ENCODE measurements around the gene HDAC4.

Gene HDAC4

DNA sequence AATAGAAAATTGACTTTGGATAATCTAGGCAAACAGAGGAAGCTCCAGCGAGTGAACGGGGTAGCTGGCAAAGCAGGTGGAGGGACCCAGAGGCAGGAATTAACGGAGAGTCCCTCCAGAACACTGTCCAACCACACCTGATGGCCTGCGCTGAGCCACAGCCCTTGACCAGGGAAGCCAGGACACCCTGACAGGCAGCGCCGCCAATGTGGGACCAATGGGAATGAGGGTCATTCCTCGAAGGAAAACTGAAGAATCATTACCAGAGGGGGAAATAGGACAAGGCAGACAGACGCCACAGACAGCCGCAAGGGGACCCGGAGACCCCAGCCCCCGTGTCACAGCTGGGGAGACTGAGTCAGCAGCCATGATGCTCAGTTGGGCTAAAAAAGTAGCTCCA is 40.8 kb downstream of the HDAC4 start:
- DNase-seq, result no peak
- in situ Hi-C loops (cut with MboI; ENCODE audit: low pct_unique_long_range_greater_than_20kb, low sequenced_read_pairs), result no loop called here

DNA sequence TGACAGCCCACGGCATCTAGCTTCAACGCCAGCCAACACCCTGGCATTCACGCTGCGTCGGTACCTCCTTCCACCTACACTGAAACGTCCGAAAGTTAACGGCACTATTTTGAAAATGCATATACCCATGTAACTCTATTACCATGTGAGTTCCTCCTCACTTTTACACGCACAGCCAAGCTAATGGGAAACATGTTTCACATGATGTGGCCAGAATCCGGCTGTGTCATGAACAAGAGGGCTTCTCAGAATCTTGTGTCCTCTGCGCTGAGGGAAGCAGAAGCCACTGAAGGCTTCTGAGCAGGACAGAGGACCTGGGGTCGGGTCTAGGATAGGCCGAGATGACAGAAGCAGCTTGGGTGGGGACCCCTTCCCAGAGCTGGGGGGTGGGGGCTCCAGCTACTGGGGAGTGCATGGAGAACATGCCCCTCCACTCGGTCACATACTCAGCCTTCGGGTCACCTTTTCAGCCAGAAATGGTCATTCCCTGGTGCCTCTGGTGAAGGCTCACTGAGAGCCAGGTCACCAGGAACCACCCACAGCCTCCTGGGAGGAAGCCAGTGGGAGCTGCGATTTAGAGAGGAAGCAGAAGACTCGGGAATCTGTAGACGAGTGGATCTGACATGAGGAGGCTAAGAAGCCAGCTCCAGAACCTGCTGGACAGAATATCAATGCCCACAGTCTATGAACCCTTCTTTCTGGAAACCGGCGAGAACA is 41.5 kb downstream of the HDAC4 start:
- in situ Hi-C loops (cut with MboI; ENCODE audit: low pct_unique_long_range_greater_than_20kb, low sequenced_read_pairs), result no loop called here
- no peak for DNase-seq

DNA sequence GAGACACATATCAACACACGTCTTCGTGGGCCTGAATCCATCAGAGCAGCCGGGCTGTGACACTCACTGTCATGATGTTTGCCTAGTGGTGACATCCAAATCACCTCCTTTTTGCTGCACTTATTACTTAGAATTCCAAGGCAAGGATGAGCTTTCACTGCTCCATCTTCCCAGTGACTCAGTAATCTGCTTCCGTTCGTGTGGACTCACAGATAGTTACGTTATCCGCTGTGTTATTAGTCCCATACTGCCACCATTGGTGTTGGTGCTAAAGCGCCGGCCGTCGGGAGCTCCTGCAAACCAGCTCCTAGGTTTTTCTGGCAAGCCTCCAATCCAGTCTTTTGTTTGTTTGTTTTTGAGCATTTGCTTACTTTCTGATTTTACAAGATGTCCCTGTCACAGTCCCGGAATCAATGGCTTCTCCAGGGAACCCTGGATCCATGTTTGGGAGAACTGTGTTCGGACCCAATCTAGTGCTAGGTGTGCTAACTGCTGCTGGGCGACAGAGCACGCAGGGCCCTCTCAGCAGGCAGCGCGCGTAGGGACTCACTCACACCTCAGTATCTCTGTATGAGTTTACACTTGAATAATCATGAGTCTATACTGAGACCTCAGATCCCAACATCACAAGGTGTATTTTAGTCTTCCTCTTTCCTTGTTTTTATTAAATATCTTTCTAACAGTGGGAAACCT is 42.6 kb downstream of the HDAC4 start:
- DNase-seq, result no peak
- in situ Hi-C loops (cut with MboI; ENCODE audit: low pct_unique_long_range_greater_than_20kb, low sequenced_read_pairs), result no loop called here

DNA sequence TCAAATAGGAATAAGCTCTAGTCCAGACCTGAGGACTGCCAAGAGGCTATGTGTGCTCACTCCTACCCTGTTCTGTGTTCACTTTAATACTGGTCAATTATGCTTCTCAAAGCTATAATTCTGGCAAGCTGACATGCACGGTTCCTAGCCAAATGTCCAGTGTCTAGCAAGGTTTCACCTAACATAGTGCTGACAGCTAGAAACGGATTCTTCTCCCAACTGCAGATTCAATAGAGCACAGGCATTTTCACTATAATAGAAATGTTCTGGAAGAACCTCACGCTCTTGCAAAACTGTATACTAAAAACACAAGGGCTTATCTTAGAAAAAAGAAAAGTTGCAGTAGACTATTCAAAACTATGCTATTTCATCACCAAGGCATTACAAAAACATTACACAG is 45.1 kb downstream of the HDAC4 start:
- DNase-seq, result no peak
- in situ Hi-C loops (cut with MboI; ENCODE audit: low pct_unique_long_range_greater_than_20kb, low sequenced_read_pairs), result no loop called here

DNA sequence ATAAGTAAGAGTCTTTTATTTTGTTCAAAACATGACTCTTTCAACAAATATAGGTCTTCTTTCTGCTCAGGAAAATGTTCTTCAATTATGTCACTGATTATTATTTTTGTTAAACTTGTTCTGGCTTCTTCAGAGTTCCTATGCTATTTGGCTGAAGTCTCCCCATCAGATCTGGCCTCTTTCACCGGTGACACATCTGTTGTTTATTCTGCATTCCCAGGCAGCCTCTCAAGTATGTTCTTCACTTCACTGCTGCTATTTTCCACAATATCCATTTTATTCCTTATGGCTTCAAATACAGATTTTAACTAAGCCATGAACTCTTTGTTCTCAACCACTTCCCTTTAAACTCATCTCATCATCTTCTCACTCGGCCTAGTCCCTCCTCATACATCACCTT is 45.7 kb downstream of the HDAC4 start:
- in situ Hi-C loops (cut with MboI; ENCODE audit: low pct_unique_long_range_greater_than_20kb, low sequenced_read_pairs), result no loop called here
- no peak for DNase-seq

DNA sequence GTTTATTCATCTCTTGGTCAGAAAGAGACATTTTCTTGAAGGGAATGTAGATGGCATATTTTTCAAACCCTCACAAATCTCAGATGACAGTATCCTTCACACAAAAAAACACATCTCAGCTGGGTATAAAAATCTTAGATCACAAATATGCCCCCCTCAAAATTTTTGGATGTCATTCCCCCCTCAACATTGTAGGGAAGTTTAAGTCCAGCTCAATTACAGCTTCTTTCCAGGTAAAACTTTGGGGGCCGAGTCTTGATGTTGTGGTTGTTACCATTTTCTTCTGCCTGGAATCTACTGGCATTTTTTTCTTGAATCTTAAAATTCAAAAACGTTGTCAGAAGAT is 46.1 kb downstream of the HDAC4 start:
- no peak for DNase-seq
- in situ Hi-C loops (cut with MboI; ENCODE audit: low pct_unique_long_range_greater_than_20kb, low sequenced_read_pairs), result no loop called here

DNA sequence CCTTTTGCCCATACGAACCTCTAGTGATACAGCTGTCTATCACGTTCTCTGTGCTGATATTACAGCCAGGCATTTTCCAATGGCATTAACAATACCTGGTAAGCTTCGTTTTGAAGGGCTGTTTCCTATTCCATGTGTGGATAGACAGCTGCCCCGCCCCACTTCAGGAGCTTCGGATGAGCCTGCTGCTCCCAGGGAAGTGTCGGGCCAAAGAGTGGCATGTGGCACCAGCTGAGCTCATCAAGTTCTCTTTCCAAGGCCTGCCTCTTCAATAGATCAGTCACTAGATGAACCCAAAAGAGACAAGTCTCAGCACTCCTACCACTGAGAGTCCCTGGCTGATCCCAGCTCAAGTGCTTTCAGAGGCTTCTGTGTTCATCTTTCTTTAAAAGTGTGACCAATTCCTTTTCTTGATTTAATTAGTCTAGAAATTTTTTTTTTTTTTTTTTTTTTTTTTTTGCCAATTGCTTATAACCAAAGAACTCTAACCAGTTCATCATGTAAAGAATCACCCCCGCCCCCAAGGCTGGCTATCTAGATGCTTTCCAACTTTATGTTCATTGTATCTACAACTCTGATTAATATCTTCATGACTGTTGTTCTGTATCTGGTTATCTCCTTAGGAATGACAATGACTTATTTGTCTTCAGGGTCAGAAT is 46.6 kb downstream of the HDAC4 start:
- DNase-seq, result no peak
- in situ Hi-C loops (cut with MboI; ENCODE audit: low pct_unique_long_range_greater_than_20kb, low sequenced_read_pairs), result no loop called here

DNA sequence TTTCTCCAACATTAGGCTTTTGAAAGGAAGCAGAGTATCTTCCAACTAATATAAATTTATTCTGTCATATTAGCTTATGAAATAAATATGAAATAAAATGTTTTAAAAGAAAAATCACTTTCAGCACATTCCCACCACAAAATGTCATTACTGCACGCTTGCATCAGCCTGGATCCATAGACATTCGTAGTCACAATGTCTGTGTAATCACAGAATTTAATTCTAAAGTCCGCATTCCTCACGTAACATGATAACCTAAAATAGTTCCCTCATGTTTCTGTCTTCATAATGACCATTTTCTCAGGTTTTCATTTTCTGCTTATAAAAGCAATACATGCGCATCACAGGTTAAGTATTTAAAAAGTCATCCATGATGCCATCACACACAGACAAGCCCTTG is 47.1 kb downstream of the HDAC4 start:
- in situ Hi-C loops (cut with MboI; ENCODE audit: low pct_unique_long_range_greater_than_20kb, low sequenced_read_pairs), result no loop called here

DNA sequence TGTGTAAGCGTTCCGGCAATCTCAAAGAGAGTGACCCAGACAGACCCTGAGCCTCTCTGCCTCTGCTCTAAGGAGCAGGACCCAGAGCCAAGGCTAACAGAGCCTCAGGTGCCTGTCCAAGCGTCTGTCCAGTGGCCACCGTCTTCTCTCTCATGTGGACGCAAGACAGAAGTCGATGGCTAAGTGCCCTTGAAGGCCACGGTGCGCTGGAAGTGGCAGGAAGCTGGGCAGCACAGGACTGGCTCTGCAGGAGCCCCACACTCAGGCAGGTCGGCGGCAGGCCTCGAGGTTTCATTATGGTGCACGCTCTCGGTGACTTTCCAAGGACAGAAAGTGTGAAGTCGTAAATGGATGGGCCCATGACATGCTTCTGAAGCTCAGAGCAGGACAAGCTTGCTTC is 49.1 kb downstream of the HDAC4 start:
- DNase-seq, result no peak
- in situ Hi-C loops (cut with MboI; ENCODE audit: low pct_unique_long_range_greater_than_20kb, low sequenced_read_pairs), result no loop called here

More for the DNA sequence above, 47.1 kb downstream of the HDAC4 start:
- DNase-seq, result no peak

DNA sequence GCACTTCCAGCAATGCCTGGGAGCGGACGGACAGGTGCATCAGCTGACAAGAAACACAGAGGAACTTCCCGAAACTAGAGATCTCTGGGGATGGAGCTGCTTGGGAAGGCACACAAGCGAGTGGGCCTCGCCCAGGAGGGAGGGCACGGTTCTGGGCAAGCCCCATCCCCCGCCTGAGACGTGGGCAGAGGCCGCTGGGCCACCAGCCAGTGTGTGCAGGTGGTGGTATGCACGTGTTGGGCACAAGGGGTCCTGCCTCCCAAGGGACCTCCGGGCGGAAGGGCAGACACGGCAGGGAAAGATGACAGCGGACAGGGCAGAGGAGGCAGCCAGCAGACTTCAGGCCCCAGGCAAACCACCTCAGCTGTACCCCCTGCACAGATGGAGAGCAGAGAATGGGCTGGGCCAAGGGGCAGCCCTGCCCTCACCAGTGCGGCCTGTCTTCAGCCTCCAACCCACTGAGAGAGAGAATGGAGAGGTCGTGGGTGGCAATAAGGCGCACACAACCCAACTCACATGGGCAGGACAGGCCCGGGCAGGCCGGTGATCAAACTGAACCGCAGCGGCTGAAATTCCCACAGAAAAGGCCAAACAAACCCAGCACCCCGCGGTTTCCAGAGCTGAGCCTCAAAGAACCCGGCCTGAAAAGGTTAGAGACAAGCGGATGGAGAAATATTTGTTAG is 51.2 kb downstream of the HDAC4 start:
- DNase-seq, result no peak
- in situ Hi-C loops (cut with MboI; ENCODE audit: low pct_unique_long_range_greater_than_20kb, low sequenced_read_pairs), result no loop called here

DNA sequence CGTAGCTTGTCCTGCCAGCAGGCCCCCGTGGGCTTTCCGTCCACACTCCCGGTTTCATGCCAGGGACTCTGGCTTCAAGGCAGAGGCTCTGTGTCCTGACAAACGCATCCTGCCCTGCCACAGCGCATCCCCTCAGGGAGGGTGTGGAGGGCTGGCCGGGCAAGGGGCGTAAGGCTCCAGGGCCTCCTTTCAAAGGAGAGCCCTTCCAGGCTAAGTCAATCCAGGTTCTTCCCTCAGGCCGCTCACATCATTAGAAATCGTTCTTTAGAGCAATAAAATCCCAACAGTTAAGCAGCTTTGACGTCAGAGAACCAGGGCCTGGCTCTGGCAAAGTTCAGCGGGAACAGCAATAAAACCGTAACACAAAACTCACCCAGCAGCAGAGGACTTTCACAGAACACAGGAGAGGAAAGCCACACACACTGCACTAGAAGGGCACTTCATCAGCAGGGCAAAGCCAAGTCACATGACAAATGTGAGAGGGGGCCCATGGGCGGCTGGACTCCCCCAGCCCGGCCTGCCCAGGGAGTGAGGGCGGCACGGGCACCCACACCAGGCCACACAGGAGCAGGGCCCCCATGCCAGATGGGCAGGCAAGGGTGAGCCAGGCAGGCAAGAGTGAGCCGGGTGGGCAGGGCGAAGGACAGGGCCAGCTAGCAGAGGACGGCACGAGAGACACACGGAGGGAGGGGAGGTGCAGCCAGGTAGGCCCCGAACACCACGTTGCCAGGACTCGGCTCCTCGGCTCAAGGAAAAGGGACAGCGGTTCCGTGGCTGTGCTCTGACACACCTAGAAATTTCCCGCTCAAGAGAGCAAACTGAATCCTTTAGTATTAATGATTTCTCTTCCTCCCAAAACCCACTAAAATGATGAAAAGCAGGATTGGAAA is 52.0 kb downstream of the HDAC4 start:
- in situ Hi-C loops (cut with MboI; ENCODE audit: low pct_unique_long_range_greater_than_20kb, low sequenced_read_pairs), result no loop called here
- DNase-seq, result no peak

DNA sequence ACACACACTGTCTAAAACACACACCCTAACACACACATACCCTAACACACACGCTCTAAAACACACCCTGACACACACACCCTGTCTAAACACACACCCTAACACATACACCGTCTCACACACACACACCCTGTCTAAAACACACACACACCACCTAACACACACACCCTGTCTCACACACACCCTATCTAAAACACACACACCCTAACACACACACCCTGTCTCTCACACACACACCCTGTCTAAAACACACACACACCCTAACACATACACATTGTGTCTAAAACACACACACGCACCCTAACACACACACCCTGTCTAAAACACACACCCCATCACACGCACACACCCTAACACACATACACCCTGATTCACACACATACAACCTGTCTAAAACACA is 54.1 kb downstream of the HDAC4 start:
- DNase-seq, result no peak
- in situ Hi-C loops (cut with MboI; ENCODE audit: low pct_unique_long_range_greater_than_20kb, low sequenced_read_pairs), result no loop called here

DNA sequence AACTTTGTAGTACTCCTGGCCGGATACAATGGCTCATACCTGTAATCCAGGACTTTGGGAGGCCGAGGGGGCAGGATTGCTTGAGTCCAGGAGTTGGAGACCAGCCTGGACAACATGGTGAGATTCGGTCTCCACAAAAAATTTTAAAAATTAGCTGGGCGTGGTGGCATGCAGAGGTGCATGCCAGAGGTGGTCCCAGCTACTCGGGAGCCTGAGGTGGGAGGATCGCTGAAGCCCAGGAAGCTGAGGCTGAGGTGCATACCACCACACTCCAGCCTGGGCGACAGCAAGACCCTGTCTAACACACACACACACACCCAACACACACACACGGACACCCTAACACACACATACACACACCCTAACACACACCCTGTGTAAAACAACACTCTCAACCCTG is 55.6 kb downstream of the HDAC4 start:
- in situ Hi-C loops (cut with MboI; ENCODE audit: low pct_unique_long_range_greater_than_20kb, low sequenced_read_pairs), result no loop called here
- DNase-seq, result no peak

DNA sequence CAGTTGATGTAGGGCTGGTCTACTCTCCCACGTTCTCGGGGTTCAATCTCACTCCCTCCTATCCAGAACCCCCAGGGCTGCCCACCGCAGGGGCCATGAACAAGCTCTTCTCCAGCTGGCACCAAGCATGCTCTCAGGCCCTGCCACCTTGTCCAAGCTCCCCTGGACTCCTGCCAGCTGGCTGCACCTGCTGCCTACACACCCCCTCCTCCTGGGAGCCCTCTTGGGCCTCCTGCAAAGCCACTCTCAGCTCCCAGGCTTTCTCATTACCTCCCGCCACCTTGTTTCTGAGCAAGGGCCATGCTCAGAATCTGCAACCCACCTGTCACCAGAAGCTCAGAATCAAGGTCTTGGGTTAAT is 56.0 kb downstream of the HDAC4 start:
- in situ Hi-C loops (cut with MboI; ENCODE audit: low pct_unique_long_range_greater_than_20kb, low sequenced_read_pairs), result no loop called here
- DNase-seq, result no peak

DNA sequence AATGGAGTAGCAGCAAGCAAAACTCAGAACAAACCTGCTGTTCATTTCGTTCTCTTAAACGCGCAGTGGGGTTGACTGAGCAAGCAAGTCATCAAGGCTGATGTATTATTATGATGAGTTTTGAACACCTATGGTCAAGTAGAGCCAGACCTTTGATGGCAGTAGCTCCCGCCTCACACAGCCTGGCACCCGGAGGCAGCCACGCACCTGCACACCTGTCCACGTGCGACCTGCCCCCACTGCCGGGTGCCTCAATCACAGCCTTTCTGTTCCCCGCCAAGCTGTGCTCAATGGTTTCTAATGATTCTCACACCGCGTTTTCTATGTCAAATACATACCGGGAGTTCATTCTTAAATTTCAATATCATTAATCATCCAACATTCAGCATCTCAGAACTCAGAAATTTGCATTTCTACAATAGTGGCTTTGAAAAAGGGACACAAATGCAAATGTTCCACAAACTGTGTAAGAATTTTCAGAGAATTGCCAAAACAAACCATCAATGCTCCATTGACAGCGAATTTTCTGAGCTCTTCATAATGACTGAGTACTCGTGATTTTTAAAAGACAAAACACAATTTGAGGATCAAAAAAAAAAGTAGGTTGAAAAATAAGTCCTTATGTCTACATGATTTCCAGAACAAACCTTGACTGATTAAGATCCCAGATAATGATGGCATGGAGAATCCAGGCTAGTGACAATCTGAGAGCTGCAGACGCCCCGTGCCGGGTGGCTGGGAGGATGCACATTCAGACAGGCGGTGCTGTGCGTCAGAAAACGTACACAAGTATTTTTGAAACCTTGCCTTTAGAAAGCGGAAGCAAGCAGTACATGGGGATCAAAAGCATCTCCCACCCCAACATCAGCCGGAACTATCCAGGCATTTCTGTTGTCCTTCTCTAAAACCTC is 56.6 kb downstream of the HDAC4 start:
- in situ Hi-C loops (cut with MboI; ENCODE audit: low pct_unique_long_range_greater_than_20kb, low sequenced_read_pairs), result no loop called here
- DNase-seq, result no peak

DNA sequence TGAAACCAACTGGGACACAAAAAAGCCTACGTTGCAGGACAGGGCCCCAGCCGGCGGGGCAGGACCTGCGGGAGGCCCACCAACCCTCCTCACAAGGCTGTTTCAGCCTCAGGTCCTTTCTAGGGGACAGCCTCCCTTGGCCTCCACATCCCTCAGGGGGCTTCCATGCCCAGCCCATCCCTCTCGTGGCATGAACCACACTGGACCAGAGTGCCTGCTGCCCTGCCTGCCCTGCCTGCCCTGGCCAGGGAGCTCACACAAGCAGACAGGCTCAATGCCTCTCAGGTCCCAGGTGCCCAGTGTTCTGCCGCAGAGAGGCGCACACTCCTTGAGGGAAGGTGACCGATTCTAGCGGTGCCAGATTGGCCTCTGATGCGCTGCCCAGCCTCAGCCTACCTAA is 57.4 kb downstream of the HDAC4 start:
- in situ Hi-C loops (cut with MboI; ENCODE audit: low pct_unique_long_range_greater_than_20kb, low sequenced_read_pairs), result no loop called here
- DNase-seq, result no peak

DNA sequence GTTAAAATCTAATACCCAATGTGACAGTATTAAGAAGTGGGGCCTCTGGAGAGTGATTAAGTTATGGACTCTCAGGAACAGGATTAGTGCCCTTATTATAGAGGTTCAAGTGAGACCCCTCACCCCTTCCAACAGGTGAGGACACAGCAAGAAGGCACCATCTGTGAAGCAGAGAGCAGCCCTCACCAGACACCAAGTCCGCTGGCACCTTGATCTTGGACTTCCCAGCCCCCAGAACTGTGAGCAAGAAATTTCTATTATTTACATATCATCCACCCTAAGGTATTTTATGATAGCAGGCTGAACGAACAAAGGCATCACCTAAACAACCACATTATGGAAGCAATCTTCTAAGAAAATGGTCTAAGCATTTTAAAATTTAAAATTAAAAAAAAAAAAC is 59.0 kb downstream of the HDAC4 start:
- DNase-seq, result no peak
- in situ Hi-C loops (cut with MboI; ENCODE audit: low pct_unique_long_range_greater_than_20kb, low sequenced_read_pairs), result no loop called here

DNA sequence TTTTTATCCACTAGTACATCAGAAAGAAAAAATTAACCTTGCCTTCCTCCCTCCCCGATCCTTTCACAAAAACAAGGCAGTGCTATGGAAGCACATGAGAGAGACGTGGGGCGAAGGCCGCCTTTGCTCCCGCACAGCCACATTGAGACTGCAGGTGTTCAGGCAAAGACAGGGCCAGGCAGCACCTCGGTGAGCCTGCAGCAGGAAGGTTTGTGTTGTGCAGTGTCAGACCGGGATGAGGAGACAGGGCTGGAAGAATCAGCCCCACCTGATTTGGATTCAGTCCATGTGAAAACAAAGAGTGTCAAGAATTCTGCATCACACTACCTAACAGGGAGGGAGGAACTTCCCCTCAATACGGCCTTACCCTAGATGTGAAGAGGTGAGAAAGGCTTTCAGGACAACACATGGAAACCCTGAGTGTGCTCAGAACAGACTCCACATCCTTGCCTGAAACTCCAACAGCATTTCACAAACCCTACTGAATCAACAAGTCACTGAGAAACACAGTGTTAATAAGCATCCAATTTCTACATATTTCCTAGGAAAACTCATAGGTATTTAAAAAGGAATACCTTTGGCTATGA is 59.6 kb downstream of the HDAC4 start:
- in situ Hi-C loops (cut with MboI; ENCODE audit: low pct_unique_long_range_greater_than_20kb, low sequenced_read_pairs), result no loop called here
- no peak for DNase-seq
